ENCODE results near the gene IYD.

The IYD gene, protein sequence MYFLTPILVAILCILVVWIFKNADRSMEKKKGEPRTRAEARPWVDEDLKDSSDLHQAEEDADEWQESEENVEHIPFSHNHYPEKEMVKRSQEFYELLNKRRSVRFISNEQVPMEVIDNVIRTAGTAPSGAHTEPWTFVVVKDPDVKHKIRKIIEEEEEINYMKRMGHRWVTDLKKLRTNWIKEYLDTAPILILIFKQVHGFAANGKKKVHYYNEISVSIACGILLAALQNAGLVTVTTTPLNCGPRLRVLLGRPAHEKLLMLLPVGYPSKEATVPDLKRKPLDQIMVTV

DNA sequence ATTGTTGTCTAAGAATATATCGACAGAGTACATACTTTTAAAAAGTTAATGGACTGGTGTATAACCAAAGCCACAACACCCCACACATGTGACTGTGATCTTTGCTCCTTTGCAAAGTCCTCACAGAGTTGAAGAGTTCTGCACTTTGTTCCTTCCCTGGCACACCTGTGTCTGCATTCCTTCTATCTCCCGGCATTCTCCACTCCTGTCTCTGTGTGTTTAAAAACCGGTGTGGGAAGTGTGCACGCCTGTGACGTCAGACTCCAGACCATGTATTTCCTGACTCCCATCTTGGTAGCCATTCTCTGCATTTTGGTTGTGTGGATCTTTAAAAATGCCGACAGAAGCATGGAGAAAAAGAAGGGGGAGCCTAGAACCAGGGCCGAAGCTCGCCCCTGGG is at the start of gene IYD:
IYD (plus strand) TSS at position 251 of the 400 bp plus-strand sequence; CDS start at position 271, 20 bp downstream.
- Histone ChIP-seq H3K27me3 (ENCODE audit: control insufficient read depth in 1 of 2, insufficient read depth in 2 of 2, low read length in 2 of 2) (no peaks in the 10 kb centered on the region), H3K4me3 (ENCODE audit: low read length in 2 of 2) (no peak within 1 kb of the TSS)

DNA sequence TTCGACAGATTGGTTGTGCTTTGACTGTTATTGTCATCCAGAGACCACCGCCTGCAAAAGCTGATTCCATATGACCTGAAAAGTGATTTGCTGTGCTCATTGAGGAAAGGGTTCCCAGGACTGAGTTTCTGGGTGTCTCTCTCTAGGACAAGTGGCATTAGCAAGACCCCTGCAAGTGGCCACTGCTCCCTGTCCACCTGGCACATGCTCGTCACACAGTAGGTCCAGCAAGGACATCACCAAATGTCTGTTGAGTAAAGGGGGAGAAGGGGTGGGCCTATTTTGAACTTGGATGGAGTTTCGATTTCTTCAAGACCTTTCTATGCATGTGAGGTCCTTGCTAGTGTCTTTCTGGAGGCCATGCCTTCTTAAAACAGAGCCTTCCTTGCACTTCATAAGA is 48.9 kb upstream of the IYD start:
- Histone ChIP-seq H3K4me1 (ENCODE audit: control insufficient read depth, insufficient read depth, low read length) (no peaks in the 10 kb centered on the region), H3K27me3 (ENCODE audit: control insufficient read depth in 1 of 2, insufficient read depth in 2 of 2, low read length in 2 of 2) (peaks cover 2 to 3% of the 10 kb centered on the region in 2 donors), H3K9me3 (ENCODE audit: control insufficient read depth in 2 of 2, low read length in 2 of 2) (no peaks in the 10 kb centered on the region), H3K9ac (ENCODE audit: low read length in 2 of 2) (no peak overlapping the region), H3K36me3 (ENCODE audit: control insufficient read depth in 2 of 2, insufficient read depth in 2 of 2, low read length in 2 of 2) (no peaks in the 10 kb centered on the region), H3K4me3 (ENCODE audit: low read length in 2 of 2) (no peak overlapping the region), H3K27ac (ENCODE audit: low read length) (no peak overlapping the region)

More for the DNA sequence above, at the start of gene IYD:
- no peak within 1 kb of the TSS for H3K9ac ChIP-seq (ENCODE audit: low read length in 2 of 2)
- no peaks in the 10 kb centered on the region for H3K9me3 ChIP-seq (ENCODE audit: control insufficient read depth in 2 of 2, low read length in 2 of 2)
- no peak within 1 kb of the TSS for H3K27ac ChIP-seq (ENCODE audit: low read length)
- no peaks in the 10 kb centered on the region for H3K4me1 ChIP-seq (ENCODE audit: control insufficient read depth, insufficient read depth, low read length)
- H3K36me3 ChIP-seq (ENCODE audit: control insufficient read depth in 2 of 2, insufficient read depth in 2 of 2, low read length in 2 of 2), result no peaks in the 10 kb centered on the region

DNA sequence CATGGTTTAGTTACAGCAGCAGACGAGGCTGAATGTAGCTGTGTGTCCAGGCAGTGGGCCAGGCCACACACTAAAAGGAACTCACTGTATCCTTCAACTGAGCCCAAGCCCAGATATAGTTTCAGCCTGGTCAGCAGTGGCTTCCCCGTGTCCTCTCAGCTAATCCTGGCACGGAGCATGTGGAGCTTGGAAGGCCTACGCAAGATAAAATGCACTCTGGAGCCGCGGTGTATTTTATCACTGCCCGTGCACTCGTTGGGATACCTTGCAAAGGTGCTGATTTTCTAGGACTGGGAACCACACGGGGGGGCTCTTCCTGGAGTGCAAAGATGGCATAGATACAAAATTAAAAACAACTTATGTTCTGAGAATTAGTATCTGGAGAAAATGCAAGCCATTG is 48.4 kb upstream of the IYD start:
- no peaks in the 10 kb centered on the region for H3K4me1 ChIP-seq (ENCODE audit: control insufficient read depth, insufficient read depth, low read length)
- H3K4me3 ChIP-seq (ENCODE audit: low read length in 2 of 2), result no peak overlapping the region
- H3K9ac ChIP-seq (ENCODE audit: low read length in 2 of 2), result no peak overlapping the region
- peaks cover 0 to 3% of the 10 kb centered on the region in 2 donors for H3K27me3 ChIP-seq (ENCODE audit: control insufficient read depth in 1 of 2, insufficient read depth in 2 of 2, low read length in 2 of 2)
- H3K27ac ChIP-seq (ENCODE audit: low read length), result no peak overlapping the region
- no peaks in the 10 kb centered on the region for H3K36me3 ChIP-seq (ENCODE audit: control insufficient read depth in 2 of 2, insufficient read depth in 2 of 2, low read length in 2 of 2)
- no peaks in the 10 kb centered on the region for H3K9me3 ChIP-seq (ENCODE audit: control insufficient read depth in 2 of 2, low read length in 2 of 2)

DNA sequence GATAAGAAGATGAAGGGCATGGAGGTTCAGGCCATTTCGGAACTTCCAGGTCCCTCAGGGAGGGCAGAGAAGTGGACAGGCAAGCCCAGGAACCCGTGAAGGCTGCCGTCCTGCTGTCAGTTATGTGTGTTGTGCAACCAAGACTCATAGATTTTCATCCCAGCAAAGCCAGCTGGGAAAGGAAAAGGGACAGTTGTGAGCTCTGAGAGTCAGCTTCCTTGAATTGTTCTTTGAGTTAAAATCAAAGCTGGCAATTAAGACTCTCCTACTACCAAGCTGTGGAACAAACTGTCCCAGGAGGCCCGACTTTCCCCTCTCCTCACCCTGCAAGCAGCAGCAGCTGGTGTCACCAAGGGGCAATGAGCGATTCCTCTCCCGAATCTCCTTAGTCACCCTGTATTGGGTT is 46.3 kb upstream of the IYD start:
- H3K9me3 ChIP-seq (ENCODE audit: control insufficient read depth in 2 of 2, low read length in 2 of 2), result no peaks in the 10 kb centered on the region
- H3K9ac ChIP-seq (ENCODE audit: low read length in 2 of 2), result no peak overlapping the region
- H3K27ac ChIP-seq (ENCODE audit: low read length), result no peak overlapping the region
- H3K27me3 ChIP-seq (ENCODE audit: control insufficient read depth in 1 of 2, insufficient read depth in 2 of 2, low read length in 2 of 2), result peaks cover 0 to 3% of the 10 kb centered on the region in 2 donors
- H3K36me3 ChIP-seq (ENCODE audit: control insufficient read depth in 2 of 2, insufficient read depth in 2 of 2, low read length in 2 of 2), result no peaks in the 10 kb centered on the region
- H3K4me3 ChIP-seq (ENCODE audit: low read length in 2 of 2), result no peak overlapping the region
- H3K4me1 ChIP-seq (ENCODE audit: control insufficient read depth, insufficient read depth, low read length), result no peaks in the 10 kb centered on the region

DNA sequence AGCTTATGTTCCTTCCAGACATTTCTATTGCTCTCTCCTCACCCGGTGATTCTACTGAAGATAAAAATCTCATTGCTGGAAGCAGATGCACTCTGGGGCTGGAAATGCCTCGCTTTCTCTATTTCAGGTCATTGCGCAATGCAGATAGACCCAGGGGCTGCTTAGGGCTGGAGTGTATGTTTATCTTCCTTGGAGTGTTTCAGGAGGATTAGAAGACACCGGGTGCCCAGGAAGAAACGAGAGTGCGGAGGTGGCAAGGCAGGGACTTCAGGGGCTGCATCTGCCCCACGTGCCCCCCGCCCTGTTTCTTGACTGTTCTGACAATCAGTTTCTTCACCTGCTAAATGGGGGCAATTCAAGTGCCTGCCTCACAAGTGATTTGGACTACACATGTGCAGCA is 45.6 kb upstream of the IYD start:
- Histone ChIP-seq H3K4me1 (ENCODE audit: control insufficient read depth, insufficient read depth, low read length) (no peaks in the 10 kb centered on the region), H3K36me3 (ENCODE audit: control insufficient read depth in 2 of 2, insufficient read depth in 2 of 2, low read length in 2 of 2) (no peaks in the 10 kb centered on the region), H3K4me3 (ENCODE audit: low read length in 2 of 2) (no peak overlapping the region), H3K9me3 (ENCODE audit: control insufficient read depth in 2 of 2, low read length in 2 of 2) (no peaks in the 10 kb centered on the region), H3K27me3 (ENCODE audit: control insufficient read depth in 1 of 2, insufficient read depth in 2 of 2, low read length in 2 of 2) (peaks cover 0 to 3% of the 10 kb centered on the region in 2 donors), H3K27ac (ENCODE audit: low read length) (no peak overlapping the region), H3K9ac (ENCODE audit: low read length in 2 of 2) (no peak overlapping the region)

DNA sequence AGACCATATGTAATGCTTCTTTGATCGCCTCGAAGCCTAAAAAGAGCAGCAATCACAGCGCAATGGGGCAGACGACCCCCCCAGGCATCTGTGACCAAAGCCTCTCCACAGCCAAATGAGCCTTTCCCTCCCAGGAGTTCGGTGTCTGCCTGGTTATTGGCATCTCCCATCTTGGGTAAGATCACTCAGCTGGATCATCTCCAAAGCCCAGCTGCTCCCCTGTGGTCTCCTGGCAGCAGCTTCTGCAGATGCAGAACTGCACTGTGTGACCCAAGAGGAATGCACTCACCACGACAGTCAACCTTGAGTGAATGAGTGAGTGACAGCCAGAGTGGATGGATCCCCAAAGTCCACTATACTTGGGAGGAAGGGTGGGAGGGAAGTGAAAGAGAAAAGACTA is 44.8 kb upstream of the IYD start:
- peaks cover 0 to 3% of the 10 kb centered on the region in 2 donors for H3K27me3 ChIP-seq (ENCODE audit: control insufficient read depth in 1 of 2, insufficient read depth in 2 of 2, low read length in 2 of 2)
- no peak overlapping the region for H3K27ac ChIP-seq (ENCODE audit: low read length)
- no peaks in the 10 kb centered on the region for H3K4me1 ChIP-seq (ENCODE audit: control insufficient read depth, insufficient read depth, low read length)
- no peak overlapping the region for H3K4me3 ChIP-seq (ENCODE audit: low read length in 2 of 2)
- no peaks in the 10 kb centered on the region for H3K36me3 ChIP-seq (ENCODE audit: control insufficient read depth in 2 of 2, insufficient read depth in 2 of 2, low read length in 2 of 2)
- H3K9me3 ChIP-seq (ENCODE audit: control insufficient read depth in 2 of 2, low read length in 2 of 2), result no peaks in the 10 kb centered on the region
- no peak overlapping the region for H3K9ac ChIP-seq (ENCODE audit: low read length in 2 of 2)

DNA sequence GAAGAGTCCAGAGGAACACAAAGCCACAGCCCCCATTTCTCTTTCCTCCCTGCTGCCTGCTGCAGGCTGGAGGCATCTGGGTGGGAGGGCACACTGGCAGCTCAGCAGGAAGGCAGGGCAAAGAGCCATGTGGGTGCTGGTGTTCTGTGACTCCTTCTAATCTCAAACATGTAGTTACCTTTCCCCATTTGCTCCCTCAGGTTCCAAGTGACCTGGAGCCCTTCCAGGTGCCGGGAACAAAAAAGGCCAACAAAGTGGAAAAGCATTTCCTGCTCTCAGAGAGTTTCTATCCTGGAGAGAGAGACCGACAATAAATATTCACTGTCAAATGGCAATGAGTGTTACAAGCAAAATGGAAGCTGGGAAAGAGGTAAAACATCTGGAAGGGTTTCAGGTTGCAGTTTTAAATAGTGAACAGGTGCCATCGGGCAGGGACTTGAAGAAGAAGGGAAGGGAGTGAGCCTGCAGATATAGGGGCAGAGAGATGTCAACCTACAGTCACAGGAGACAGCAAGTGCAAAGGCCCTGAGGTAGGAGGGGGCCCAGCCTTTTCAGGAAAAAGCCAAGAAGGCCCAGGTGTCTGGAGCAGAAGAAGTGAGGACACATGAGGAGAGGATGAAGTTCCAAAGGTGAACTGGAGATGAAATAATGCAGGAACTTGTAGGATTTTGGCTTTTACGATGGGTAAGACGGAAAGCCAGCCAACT is 43.6 kb upstream of the IYD start:
- no peaks in the 10 kb centered on the region for H3K36me3 ChIP-seq (ENCODE audit: control insufficient read depth in 2 of 2, insufficient read depth in 2 of 2, low read length in 2 of 2)
- no peak overlapping the region for H3K27ac ChIP-seq (ENCODE audit: low read length)
- H3K4me1 ChIP-seq (ENCODE audit: control insufficient read depth, insufficient read depth, low read length), result no peaks in the 10 kb centered on the region
- H3K27me3 ChIP-seq (ENCODE audit: control insufficient read depth in 1 of 2, insufficient read depth in 2 of 2, low read length in 2 of 2), result peaks cover 0 to 3% of the 10 kb centered on the region in 2 donors
- H3K9me3 ChIP-seq (ENCODE audit: control insufficient read depth in 2 of 2, low read length in 2 of 2), result no peaks in the 10 kb centered on the region
- no peak overlapping the region for H3K4me3 ChIP-seq (ENCODE audit: low read length in 2 of 2)
- no peak overlapping the region for H3K9ac ChIP-seq (ENCODE audit: low read length in 2 of 2)

DNA sequence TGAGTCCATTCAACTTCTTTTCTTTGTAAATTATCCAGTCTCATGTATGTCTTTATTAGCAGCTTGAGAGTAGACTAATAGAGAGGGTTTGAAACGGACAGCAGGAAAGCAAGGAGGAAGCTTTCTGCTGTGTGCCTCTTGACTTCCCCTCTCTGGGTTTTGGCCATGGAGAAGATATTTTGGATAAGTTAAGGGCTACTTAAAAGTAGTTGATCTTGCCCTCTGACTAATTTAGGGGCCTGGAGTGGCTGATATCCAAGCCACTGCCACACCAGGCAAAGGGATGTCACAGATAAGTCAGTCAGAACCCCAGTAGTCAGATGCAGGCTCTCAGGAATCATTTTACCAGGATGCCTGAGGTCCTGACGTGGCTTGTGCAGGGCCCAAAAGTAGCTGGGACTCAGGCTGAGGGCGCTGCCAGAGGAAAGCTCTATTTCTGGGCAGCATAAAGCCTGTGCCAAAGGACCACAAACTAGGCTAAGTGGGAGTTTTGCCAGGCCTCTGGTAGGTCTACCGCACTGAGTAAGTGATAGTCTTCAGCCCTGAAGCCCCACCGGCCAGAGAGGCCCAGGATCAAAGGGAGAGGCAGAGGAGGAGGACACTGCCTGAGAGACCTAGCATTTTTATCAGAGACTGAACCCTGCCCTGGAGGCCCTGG is 41.6 kb upstream of the IYD start:
- Histone ChIP-seq H3K27me3 (ENCODE audit: control insufficient read depth in 1 of 2, insufficient read depth in 2 of 2, low read length in 2 of 2) (no peaks in the 10 kb centered on the region), H3K9ac (ENCODE audit: low read length in 2 of 2) (no peak overlapping the region), H3K36me3 (ENCODE audit: control insufficient read depth in 2 of 2, insufficient read depth in 2 of 2, low read length in 2 of 2) (no peaks in the 10 kb centered on the region), H3K9me3 (ENCODE audit: control insufficient read depth in 2 of 2, low read length in 2 of 2) (no peaks in the 10 kb centered on the region), H3K4me1 (ENCODE audit: control insufficient read depth, insufficient read depth, low read length) (no peaks in the 10 kb centered on the region), H3K4me3 (ENCODE audit: low read length in 2 of 2) (no peak overlapping the region), H3K27ac (ENCODE audit: low read length) (no peak overlapping the region)

DNA sequence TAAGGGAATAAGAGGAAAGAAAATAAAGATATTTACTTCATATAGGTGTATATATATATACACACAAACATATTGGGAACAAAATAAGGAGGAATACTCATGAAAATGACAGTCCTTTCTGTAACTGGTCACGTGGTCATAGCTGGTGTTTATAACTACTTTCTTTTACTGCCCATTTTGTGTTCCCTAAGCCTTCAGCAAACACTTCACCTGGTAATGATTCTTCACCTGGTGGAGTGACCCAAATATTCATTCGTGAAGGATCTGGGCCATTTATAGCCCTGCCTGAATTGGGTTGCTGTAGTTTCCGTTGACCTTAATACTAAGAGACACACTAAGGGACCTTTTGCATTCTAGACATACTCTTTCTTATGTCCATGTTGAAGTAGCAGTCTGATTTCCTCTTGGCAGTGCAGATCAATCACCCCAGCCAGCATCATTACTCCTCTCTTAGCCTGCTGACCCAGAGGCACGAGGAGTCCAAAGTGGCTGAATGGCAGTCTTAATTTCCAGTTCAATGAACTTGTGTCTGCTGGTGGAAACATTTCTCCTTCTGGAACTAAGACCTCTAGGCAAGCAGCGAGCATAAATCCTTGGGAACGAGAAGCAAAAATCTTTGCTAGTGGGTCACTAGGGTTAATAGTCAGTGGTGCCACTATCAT is 39.9 kb upstream of the IYD start:
- no peaks in the 10 kb centered on the region for H3K36me3 ChIP-seq (ENCODE audit: control insufficient read depth in 2 of 2, insufficient read depth in 2 of 2, low read length in 2 of 2)
- H3K9me3 ChIP-seq (ENCODE audit: control insufficient read depth in 2 of 2, low read length in 2 of 2), result no peaks in the 10 kb centered on the region
- H3K27ac ChIP-seq (ENCODE audit: low read length), result no peak overlapping the region
- H3K4me3 ChIP-seq (ENCODE audit: low read length in 2 of 2), result no peak overlapping the region
- H3K27me3 ChIP-seq (ENCODE audit: control insufficient read depth in 1 of 2, insufficient read depth in 2 of 2, low read length in 2 of 2), result peaks cover 0 to 2% of the 10 kb centered on the region in 2 donors
- H3K9ac ChIP-seq (ENCODE audit: low read length in 2 of 2), result no peak overlapping the region
- no peaks in the 10 kb centered on the region for H3K4me1 ChIP-seq (ENCODE audit: control insufficient read depth, insufficient read depth, low read length)

DNA sequence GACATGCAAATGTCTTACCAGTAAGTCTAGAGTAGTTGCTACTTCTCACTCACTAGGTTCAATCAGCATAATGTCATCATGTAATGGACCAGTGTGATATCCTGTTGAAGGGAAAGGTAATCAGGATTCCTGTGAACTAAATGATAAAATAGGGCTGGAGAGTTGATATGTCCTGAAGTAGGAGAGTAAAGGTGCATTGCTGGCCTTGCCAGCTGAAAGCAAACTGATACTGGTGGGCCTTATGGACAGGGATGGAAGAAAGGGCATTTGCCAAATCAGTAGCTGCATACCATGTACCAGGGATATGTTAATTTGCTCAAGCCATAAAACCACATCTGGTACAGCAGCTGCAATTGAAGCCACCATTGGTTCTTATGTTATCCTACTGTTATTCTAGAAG is 37.5 kb upstream of the IYD start:
- Histone ChIP-seq H3K27me3 (ENCODE audit: control insufficient read depth in 1 of 2, insufficient read depth in 2 of 2, low read length in 2 of 2) (peaks cover 0 to 2% of the 10 kb centered on the region in 2 donors), H3K4me1 (ENCODE audit: control insufficient read depth, insufficient read depth, low read length) (no peaks in the 10 kb centered on the region), H3K4me3 (ENCODE audit: low read length in 2 of 2) (no peak overlapping the region), H3K9ac (ENCODE audit: low read length in 2 of 2) (no peak overlapping the region), H3K27ac (ENCODE audit: low read length) (no peak overlapping the region), H3K36me3 (ENCODE audit: control insufficient read depth in 2 of 2, insufficient read depth in 2 of 2, low read length in 2 of 2) (no peaks in the 10 kb centered on the region), H3K9me3 (ENCODE audit: control insufficient read depth in 2 of 2, low read length in 2 of 2) (no peaks in the 10 kb centered on the region)

Data from stomach smooth muscle (tissue), 2 donors.